Type B pancreatic cell (in vitro differentiated cells): Measurements from ENCODE around the gene ZNF579. TPM values are rescaled to one million over a fixed set of nuclear protein-coding genes. Genes with fewer than 3 reads are reported as not detected.
"Not testable (repeated sequence)": the region's sequence is repeated elsewhere in the genome, so short reads cannot be mapped to it uniquely, and the experiment has no call there.

Source experiments
- DNase-seq: peaks from one replicate; pipeline ENCODE4 v3.0.0; 2021; ENCODE audit warnings: mixed read lengths; ENCODE audit not compliant: unreplicated experiment; ENCODE audit errors: extremely low spot score
- H3K27ac Mint-ChIP-seq: 2 replicates; pipeline ENCODE4 v1.8.0; 2021; ENCODE audit warnings: mild to moderate bottlenecking, mixed read lengths
- H3K27me3 Mint-ChIP-seq: 2 replicates; pipeline ENCODE4 v1.8.0; 2021; ENCODE audit warnings: mixed read lengths
- H3K36me3 Mint-ChIP-seq: 2 replicates; pipeline ENCODE4 v1.8.0; 2021; ENCODE audit warnings: mixed read lengths
- H3K4me1 Mint-ChIP-seq: one replicate; pipeline ENCODE4 v1.8.0; 2021; ENCODE audit warnings: mixed read lengths; ENCODE audit not compliant: unreplicated experiment
- H3K4me3 Mint-ChIP-seq: 2 replicates; pipeline ENCODE4 v1.8.0; 2021; ENCODE audit warnings: mild to moderate bottlenecking, mixed read lengths
- H3K9me3 Mint-ChIP-seq: 2 replicates; pipeline ENCODE4 v1.8.0; 2021; ENCODE audit warnings: mixed read lengths
- total RNA-seq: library from RNA; stranded (reverse); gene quantifications from 2 replicates; pipeline ENCODE4 v1.2.1, GENCODE V29; 2021; ENCODE audit warnings: low replicate concordance
- TF ChIP-seq, protein P1 (sequence below): fragments of 200-600 bp; sonication (generic); conservative IDR thresholded peaks from 2 replicates; pipeline ENCODE4 v1.5.0; 2021; ENCODE audit warnings: antibody characterized with exemption, mild to moderate bottlenecking

The ZNF579 gene
- total RNA-seq, 1 donor from 2014 or later: 23.9 TPM

DNA sequence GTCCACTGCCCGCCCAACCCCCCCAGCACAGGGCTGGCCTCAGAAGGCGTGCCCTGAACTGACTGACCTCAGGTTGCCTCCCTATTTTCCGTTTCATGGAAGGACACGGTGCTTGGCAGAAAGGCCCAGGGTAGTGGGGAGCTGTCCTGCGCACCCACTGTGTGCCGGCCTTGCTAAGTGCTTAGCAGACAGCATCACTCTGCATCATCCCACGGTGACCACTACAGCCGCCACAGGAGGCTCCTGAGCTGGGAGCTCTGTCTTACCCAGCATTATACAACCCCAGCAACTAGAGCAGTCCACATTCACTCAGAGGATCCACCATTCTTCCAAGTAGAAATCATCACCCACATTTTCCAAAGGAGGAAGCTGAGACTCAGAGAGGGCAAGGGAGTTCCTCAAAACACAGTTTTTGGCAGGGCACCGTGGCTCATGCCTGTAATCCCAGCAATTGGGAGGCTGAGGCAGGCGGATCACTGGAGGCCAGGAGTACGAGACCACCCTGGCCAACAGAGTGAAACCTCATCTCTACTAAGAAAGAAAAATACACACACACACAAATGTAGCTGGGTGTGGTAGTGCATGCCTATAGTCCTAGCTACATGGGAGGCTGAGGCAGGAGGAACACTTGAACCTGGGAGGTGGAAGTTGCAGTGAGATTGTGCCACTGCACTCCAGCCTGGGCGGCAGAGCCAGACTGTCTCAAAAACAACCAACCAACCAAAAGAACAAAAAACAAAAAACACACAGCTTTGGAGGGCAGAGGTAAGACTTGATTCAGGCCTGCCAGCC is 45.3 kb downstream of the ZNF579 start:
- Mint-ChIP-seq H3K4me3 (no peak overlapping the region), H3K4me1 (peaks cover 4% of the 10 kb centered on the region), H3K36me3 (no peaks in the 10 kb centered on the region), H3K9me3 (no peaks in the 10 kb centered on the region), H3K27me3 (no peaks in the 10 kb centered on the region), H3K27ac (peak overlapping the region; percentile 34)
- DNase-seq: no peak
- TF ChIP-seq, protein P1, sequence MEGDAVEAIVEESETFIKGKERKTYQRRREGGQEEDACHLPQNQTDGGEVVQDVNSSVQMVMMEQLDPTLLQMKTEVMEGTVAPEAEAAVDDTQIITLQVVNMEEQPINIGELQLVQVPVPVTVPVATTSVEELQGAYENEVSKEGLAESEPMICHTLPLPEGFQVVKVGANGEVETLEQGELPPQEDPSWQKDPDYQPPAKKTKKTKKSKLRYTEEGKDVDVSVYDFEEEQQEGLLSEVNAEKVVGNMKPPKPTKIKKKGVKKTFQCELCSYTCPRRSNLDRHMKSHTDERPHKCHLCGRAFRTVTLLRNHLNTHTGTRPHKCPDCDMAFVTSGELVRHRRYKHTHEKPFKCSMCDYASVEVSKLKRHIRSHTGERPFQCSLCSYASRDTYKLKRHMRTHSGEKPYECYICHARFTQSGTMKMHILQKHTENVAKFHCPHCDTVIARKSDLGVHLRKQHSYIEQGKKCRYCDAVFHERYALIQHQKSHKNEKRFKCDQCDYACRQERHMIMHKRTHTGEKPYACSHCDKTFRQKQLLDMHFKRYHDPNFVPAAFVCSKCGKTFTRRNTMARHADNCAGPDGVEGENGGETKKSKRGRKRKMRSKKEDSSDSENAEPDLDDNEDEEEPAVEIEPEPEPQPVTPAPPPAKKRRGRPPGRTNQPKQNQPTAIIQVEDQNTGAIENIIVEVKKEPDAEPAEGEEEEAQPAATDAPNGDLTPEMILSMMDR: no peak

GRCh38 chr19:55534280-55534679 is 46.4 kb downstream of the ZNF579 start:
- H3K4me3 Mint-ChIP-seq, H3K9me3 Mint-ChIP-seq, H3K27ac Mint-ChIP-seq, DNase-seq, H3K36me3 Mint-ChIP-seq, H3K27me3 Mint-ChIP-seq, H3K4me1 Mint-ChIP-seq: not testable (repeated sequence)

GRCh38 chr19:55530996-55531395 is 49.7 kb downstream of the ZNF579 start:
- no peak for DNase-seq
- TF ChIP-seq, protein P1: no peak
- Mint-ChIP-seq H3K36me3 (no peaks in the 10 kb centered on the region), H3K4me3 (no peak overlapping the region), H3K4me1 (peaks cover 4% of the 10 kb centered on the region), H3K9me3 (no peaks in the 10 kb centered on the region), H3K27me3 (no peaks in the 10 kb centered on the region), H3K27ac (no peak overlapping the region)

DNA sequence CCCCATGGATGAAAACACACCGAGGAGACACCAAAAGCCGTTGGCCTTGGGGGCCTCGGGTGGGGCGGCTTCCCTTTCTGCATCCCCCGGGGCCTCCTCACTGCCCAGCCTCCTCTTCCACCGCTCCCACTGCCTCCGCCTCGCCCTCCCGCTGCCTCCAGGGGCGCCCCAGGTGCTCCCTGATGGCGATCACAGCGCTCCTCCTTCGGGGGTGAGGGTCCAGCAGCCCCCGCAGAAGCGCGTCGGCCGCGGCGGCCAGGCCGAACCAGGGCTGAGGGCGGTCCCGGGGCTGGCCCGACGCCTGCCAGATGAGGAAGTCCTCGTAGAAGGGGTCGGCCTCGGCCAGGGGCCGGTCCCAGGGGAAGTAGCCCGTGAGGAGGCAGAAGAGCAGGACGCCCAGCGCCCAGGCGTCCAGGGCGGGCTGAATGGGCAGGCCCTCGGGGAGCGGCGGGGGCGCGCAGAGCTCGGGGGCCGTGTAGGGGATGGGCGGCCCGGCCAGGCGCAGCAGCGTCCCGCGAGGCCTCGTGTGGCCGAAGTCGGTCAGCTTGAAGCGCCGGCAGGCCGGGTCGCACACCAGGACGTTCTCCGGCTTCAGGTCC is 50.9 kb downstream of the ZNF579 start:
- H3K36me3 Mint-ChIP-seq: no peaks in the 10 kb centered on the region
- DNase-seq: no peak
- H3K27me3 Mint-ChIP-seq: peaks cover 4% of the 10 kb centered on the region
- TF ChIP-seq, protein P1: no peak
- H3K4me3 Mint-ChIP-seq: no peak overlapping the region
- peaks cover 4% of the 10 kb centered on the region for H3K4me1 Mint-ChIP-seq
- H3K9me3 Mint-ChIP-seq: no peaks in the 10 kb centered on the region
- no peak overlapping the region for H3K27ac Mint-ChIP-seq

DNA sequence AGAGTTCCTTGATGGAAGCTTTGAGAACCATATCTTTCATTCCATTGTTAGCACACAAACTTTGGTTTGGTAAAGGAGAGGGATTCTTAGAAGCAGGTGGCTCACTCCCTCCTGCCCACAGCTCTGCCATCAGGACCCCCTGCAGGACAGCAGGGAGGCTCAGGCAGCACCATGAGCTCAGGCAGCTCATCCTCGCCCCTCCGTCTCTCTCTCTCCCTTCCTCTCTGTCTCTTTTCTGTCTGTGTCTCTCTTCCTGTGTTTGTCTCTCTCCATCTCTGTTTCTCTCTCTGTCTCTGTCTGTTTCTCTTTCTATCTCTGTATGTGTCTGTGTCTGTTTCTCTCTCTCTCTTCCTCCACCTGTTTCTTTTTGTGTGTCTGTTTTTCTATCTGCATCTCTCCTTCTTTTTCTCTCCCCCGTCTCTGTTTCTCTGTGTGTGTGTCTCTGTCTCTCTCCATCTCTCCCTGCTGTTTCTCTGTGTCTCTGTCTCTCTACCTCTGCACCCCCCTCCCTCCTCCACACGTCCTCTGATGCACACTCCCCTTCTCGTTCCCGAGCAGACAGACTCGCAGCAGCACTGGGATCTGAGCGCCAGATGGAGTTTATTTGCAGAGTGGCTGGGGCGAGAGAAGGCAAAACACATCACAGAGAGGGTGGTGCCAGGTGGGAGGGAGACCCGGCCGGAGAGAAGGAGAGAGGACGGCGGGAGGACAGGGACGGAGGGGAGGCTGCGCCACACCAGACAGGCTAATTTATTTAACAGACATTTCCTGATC is 52.4 kb downstream of the ZNF579 start:
- Mint-ChIP-seq H3K9me3 (no peaks in the 10 kb centered on the region), H3K4me1 (no peaks in the 10 kb centered on the region), H3K36me3 (no peaks in the 10 kb centered on the region), H3K27ac (no peak overlapping the region), H3K27me3 (peaks cover 8% of the 10 kb centered on the region), H3K4me3 (no peak overlapping the region)
- TF ChIP-seq, protein P1: no peak
- DNase-seq: no peak
